CD4-positive, alpha-beta T cell (primary cell): ENCODE data around the gene ZNF521. TPM values are rescaled to one million over a fixed set of nuclear protein-coding genes. Genes with fewer than 3 reads are reported as not detected.

ENCODE experiments used
- ATAC-seq: fragments of 200-7000 bp; cut with Tn5 transposase; one replicate; pipeline ENCODE4 v1.10.0; 2022; ENCODE audit warnings: mild to moderate bottlenecking; ENCODE audit not compliant: poor library complexity
- CTCF ChIA-PET: fragments of 350-600 bp; sonication (Branson Sonifier 250); formaldehyde crosslinking; loops from one replicate; lab custom pipeline; 2021; ENCODE audit warnings: antibody characterized with exemption, inconsistent platforms; lab: Charles Lee
- POLR2A ChIA-PET: fragments of 350-600 bp; sonication (Branson Sonifier 250); formaldehyde crosslinking; loops from one replicate; lab custom pipeline; 2021; ENCODE audit warnings: antibody characterized with exemption, inconsistent platforms; lab: Charles Lee
- DNase-seq, 14 experiments: peaks; one replicate each; pipeline ENCODE4 v3.0.0-alpha.2; 2013 to 2020; ENCODE audit warnings: mixed read lengths in 2 of 14
- H3K27ac ChIP-seq, 2 donors: one replicate each; pipeline versions ENCODE4 v1.5.1 to v1.7.0; 2013; ENCODE audit warnings: low read length in 2 of 2, low read depth in 1 of 2, mild to moderate bottlenecking in 1 of 2
- H3K27me3 ChIP-seq, 2 experiments: 1 replicate in 1 of 2; 2 replicates in 1 of 2; pipeline versions ENCODE4 v1.6.1 to v1.7.0; 2013; ENCODE audit warnings: low read length in 2 of 2, control low read depth in 1 of 2, mild to moderate bottlenecking in 1 of 2, moderate library complexity in 1 of 2; ENCODE audit not compliant: insufficient read depth in 2 of 2, control insufficient read depth in 1 of 2
- H3K36me3 ChIP-seq: one replicate; pipeline ENCODE4 v1.6.1; 2013; ENCODE audit warnings: low read length, control low read depth; ENCODE audit not compliant: insufficient read depth
- H3K4me1 ChIP-seq: one replicate; pipeline ENCODE4 v1.6.1; 2013; ENCODE audit warnings: low read length, control low read depth; ENCODE audit not compliant: insufficient read depth
- H3K4me3 ChIP-seq: one replicate; pipeline ENCODE4 v1.5.1; 2013; ENCODE audit warnings: mild to moderate bottlenecking, low read length, moderate library complexity
- H3K9me3 ChIP-seq, 2 experiments: 1 replicate in 1 of 2; 2 replicates in 1 of 2; pipeline versions ENCODE4 v1.6.1 to v1.7.0; 2013; ENCODE audit warnings: low read length in 2 of 2, mild to moderate bottlenecking in 2 of 2, control low read depth in 1 of 2, moderate library complexity in 1 of 2; ENCODE audit not compliant: control insufficient read depth in 1 of 2, insufficient read depth in 1 of 2
- H3K27ac Mint-ChIP-seq: one replicate; pipeline ENCODE4 v1.8.0; 2020; ENCODE audit warnings: mixed read lengths
- H3K27me3 Mint-ChIP-seq: one replicate; pipeline ENCODE4 v1.8.0; 2021; ENCODE audit warnings: mixed read lengths
- H3K36me3 Mint-ChIP-seq: one replicate; pipeline ENCODE4 v1.8.0; 2021; ENCODE audit warnings: low read depth, mixed read lengths
- H3K4me1 Mint-ChIP-seq: one replicate; pipeline ENCODE4 v1.8.0; 2021; ENCODE audit warnings: low read depth, mixed read lengths
- H3K4me3 Mint-ChIP-seq: one replicate; pipeline ENCODE4 v1.8.0; 2020; ENCODE audit warnings: mild to moderate bottlenecking, mixed read lengths
- H3K9me3 Mint-ChIP-seq: one replicate; pipeline ENCODE4 v1.8.0; 2020; ENCODE audit warnings: mixed read lengths
- intact Hi-C, 2 experiments: fragments of 100-400 bp; cut with DNase I in 1 of 2; cut with micrococcal nuclease in 1 of 2; formaldehyde crosslinking; loops; one replicate each; pipeline versions ENCODE4 v1.15.1 to v1.9.0; 2023 to 2025; cut with DNase I, micrococcal nuclease
- total RNA-seq, 174 experiments: library from RNA in 2 of 174; stranded (reverse) in 2 of 174; gene quantifications; one replicate each; pipeline ENCODE4 v1.2.3 and lab custom pipeline; 2021 to 2026
- TF ChIP-seq, protein P1 (sequence below): fragments of 200-600 bp; IDR thresholded peaks from one replicate; pipeline ENCODE4 v1.8.0; 2022; ENCODE audit warnings: antibody characterized with exemption, mild to moderate bottlenecking

The ZNF521 gene
- total RNA-seq, 2 experiments from 2014 or later, result not detected

DNA sequence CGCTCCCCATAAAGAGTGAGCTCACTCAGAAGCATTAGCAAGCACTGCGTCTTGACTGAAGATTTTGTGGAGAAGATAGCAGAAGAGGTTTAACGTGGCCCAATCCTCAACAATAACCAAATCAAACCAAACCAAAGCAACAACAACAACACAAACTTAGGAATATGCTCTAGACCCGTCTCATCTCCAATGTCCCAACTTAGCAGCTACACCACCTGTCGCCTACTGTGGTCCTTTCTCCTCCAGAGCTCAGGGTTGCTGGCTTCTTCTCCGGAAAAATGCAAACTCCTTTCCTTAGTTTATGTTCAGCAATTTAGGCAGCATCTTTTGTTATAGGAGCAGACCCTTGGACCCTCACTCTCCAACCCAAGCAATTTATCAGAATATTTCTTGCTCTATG is 301.4 kb downstream of the ZNF521 start:
- Histone ChIP-seq H3K36me3 (no peaks in the 10 kb centered on the region), H3K4me3 (no peak overlapping the region), H3K27me3 (no peaks in the 10 kb centered on the region), H3K27ac (no peak overlapping the region), H3K9me3 (peaks cover 0 to 3% of the 10 kb centered on the region in 2 experiments), H3K4me1 (no peaks in the 10 kb centered on the region)
- no peak overlapping the region for H3K4me3 Mint-ChIP-seq
- ChIA-PET CTCF (no interaction called here), POLR2A (no interaction called here)
- ATAC-seq (no peak), DNase-seq (no peak)
- H3K4me1 Mint-ChIP-seq, result no peaks in the 10 kb centered on the region
- H3K27ac Mint-ChIP-seq, result no peak overlapping the region
- no peaks in the 10 kb centered on the region for H3K36me3 Mint-ChIP-seq
- no peaks in the 10 kb centered on the region for H3K27me3 Mint-ChIP-seq
- intact Hi-C loops, result no loop called here
- no peaks in the 10 kb centered on the region for H3K9me3 Mint-ChIP-seq
- TF ChIP-seq, protein P1, sequence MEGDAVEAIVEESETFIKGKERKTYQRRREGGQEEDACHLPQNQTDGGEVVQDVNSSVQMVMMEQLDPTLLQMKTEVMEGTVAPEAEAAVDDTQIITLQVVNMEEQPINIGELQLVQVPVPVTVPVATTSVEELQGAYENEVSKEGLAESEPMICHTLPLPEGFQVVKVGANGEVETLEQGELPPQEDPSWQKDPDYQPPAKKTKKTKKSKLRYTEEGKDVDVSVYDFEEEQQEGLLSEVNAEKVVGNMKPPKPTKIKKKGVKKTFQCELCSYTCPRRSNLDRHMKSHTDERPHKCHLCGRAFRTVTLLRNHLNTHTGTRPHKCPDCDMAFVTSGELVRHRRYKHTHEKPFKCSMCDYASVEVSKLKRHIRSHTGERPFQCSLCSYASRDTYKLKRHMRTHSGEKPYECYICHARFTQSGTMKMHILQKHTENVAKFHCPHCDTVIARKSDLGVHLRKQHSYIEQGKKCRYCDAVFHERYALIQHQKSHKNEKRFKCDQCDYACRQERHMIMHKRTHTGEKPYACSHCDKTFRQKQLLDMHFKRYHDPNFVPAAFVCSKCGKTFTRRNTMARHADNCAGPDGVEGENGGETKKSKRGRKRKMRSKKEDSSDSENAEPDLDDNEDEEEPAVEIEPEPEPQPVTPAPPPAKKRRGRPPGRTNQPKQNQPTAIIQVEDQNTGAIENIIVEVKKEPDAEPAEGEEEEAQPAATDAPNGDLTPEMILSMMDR, result no peak

DNA sequence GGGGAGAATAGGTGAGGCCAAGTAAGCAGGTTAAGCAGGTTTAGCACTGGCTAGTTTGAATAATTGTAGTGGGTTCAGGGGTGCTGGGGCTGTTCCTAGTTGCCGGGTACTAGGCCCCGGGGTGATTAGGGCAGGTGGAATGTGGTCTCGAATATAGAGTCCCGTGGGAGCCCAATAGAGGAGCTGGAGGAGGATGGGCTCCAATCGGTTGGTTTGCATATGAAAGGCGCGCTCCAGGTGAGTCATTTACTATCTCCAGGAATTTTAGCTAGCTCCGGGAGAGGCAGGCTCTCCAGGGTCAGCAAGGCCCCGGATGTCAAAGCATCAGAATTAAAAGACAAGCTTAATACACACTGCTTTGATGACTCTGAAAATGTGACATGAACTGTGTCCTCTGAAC is 304.0 kb downstream of the ZNF521 start:
- Histone ChIP-seq H3K36me3 (no peaks in the 10 kb centered on the region), H3K27ac (no peak overlapping the region), H3K4me1 (no peaks in the 10 kb centered on the region), H3K4me3 (no peak overlapping the region), H3K27me3 (no peaks in the 10 kb centered on the region), H3K9me3 (peaks cover 0 to 3% of the 10 kb centered on the region in 2 experiments)
- POLR2A ChIA-PET, result no interaction called here
- intact Hi-C loops, result no loop called here
- no peaks in the 10 kb centered on the region for H3K9me3 Mint-ChIP-seq
- ATAC-seq (no peak), DNase-seq (no peak)
- TF ChIP-seq, protein P1, result no peak
- no peaks in the 10 kb centered on the region for H3K27me3 Mint-ChIP-seq
- H3K4me3 Mint-ChIP-seq, result no peak overlapping the region
- no peak overlapping the region for H3K27ac Mint-ChIP-seq
- no peaks in the 10 kb centered on the region for H3K36me3 Mint-ChIP-seq
- H3K4me1 Mint-ChIP-seq, result no peaks in the 10 kb centered on the region
- CTCF ChIA-PET, result no interaction called here

DNA sequence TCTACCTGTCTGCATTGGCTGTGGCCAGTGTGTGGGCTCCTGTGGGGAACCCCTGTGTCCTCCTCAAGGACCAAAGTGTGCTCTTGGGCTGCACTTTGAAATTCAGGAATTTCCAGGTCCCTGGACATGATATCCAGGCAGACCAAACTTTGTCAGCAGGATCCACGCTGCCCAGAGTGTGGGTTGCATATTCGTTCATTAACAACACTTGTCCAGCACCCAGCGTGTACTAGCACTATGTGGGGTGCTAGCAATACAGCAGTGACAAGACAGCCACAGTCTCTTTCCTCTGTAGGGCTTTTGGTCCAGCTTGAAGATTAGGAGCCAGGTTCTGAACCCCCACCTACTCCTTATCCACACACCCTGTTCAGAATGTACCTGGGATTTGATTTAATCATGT is 304.5 kb downstream of the ZNF521 start:
- TF ChIP-seq, protein P1, result no peak
- no peak overlapping the region for H3K27ac ChIP-seq
- peaks cover 0 to 3% of the 10 kb centered on the region in 2 experiments for H3K9me3 ChIP-seq
- Mint-ChIP-seq H3K27ac (no peak overlapping the region), H3K4me3 (no peak overlapping the region), H3K36me3 (no peaks in the 10 kb centered on the region), H3K9me3 (no peaks in the 10 kb centered on the region), H3K4me1 (no peaks in the 10 kb centered on the region), H3K27me3 (peaks cover 2% of the 10 kb centered on the region)
- H3K27me3 ChIP-seq, result no peaks in the 10 kb centered on the region
- H3K36me3 ChIP-seq, result no peaks in the 10 kb centered on the region
- CTCF ChIA-PET, result no interaction called here
- H3K4me1 ChIP-seq, result no peaks in the 10 kb centered on the region
- DNase-seq (no peak), ATAC-seq (no peak)
- intact Hi-C loops, result no loop called here
- POLR2A ChIA-PET, result no interaction called here
- no peak overlapping the region for H3K4me3 ChIP-seq
